Gastroesophageal sphincter (tissue), 3 donors: ENCODE results near the gene CEP131.

Experiments
- CTCF ChIP-seq, 4 experiments: fragments of 200-600 bp in 2 of 4; fragments of 450-650 bp in 2 of 4; sonication (generic) in 1 of 4; IDR thresholded peaks; one replicate each; pipeline ENCODE4 v1.5.1; 2017 to 2019; ENCODE audit warnings: antibody characterized with exemption in 4 of 4, mild to moderate bottlenecking in 2 of 4, moderate library complexity in 2 of 4
- POLR2AphosphoS5 ChIP-seq: sonication (generic); formaldehyde crosslinking; IDR thresholded peaks from one replicate; pipeline ENCODE4 v1.6.1; 2017; ENCODE audit warnings: antibody characterized with exemption

- no peak for TF ChIP-seq POLR2AphosphoS5
- no peak for TF ChIP-seq CTCF (IDR thresholded peaks at IDR 0.05)
Observed at GRCh38 chr17:81212365-81212764, 10.4 kb downstream of the CEP131 start.
